SK-N-SH treated with all-trans-retinoic acid at 6 μM for 48 hours (cell line): ENCODE results near the gene TRIM65.

ENCODE experiments used
- ARNTL ChIP-seq: fragments of 450-650 bp; formaldehyde crosslinking; IDR thresholded peaks from 2 replicates; pipeline ENCODE4 v1.5.0; 2020; ENCODE audit warnings: low read depth, mild to moderate bottlenecking, moderate library complexity, borderline replicate concordance
- BACH2 ChIP-seq: fragments of 250-450 bp; sonication (Bioruptor Pico); IDR thresholded peaks from 2 replicates; pipeline ENCODE4 v1.9.0; 2021; ENCODE audit warnings: mild to moderate bottlenecking, borderline replicate concordance
- CSDC2 ChIP-seq: fragments of 250-450 bp; sonication (Bioruptor Pico); IDR thresholded peaks from 2 replicates; pipeline ENCODE4 v1.5.0; 2020; ENCODE audit warnings: mild to moderate bottlenecking, moderate library complexity
- PPARA ChIP-seq: fragments of 250-450 bp; sonication (Bioruptor Pico); IDR thresholded peaks from 2 replicates; pipeline ENCODE4 v1.5.0; 2020; ENCODE audit warnings: mild to moderate bottlenecking, borderline replicate concordance
- TCF4 ChIP-seq: fragments of 250-450 bp; sonication (Bioruptor Pico); IDR thresholded peaks from 2 replicates; pipeline ENCODE4 v1.8.0; 2021; ENCODE audit warnings: mild to moderate bottlenecking, moderate library complexity, borderline replicate concordance
- TOX ChIP-seq: fragments of 250-450 bp; sonication (Bioruptor Pico); IDR thresholded peaks from 2 replicates; pipeline ENCODE4 v1.8.0; 2021; ENCODE audit warnings: mild to moderate bottlenecking, moderate library complexity, borderline replicate concordance
- ZC3H10 ChIP-seq: fragments of 250-450 bp; sonication (Bioruptor Pico); IDR thresholded peaks from 2 replicates; pipeline ENCODE4 v1.5.1; 2021; ENCODE audit warnings: mild to moderate bottlenecking, moderate library complexity
- ZFP3 ChIP-seq: fragments of 250-450 bp; sonication (Bioruptor Pico); IDR thresholded peaks from 2 replicates; pipeline ENCODE4 v1.5.0; 2020; ENCODE audit warnings: mild to moderate bottlenecking, moderate library complexity
- ZFP30 ChIP-seq: fragments of 450-650 bp; formaldehyde crosslinking; IDR thresholded peaks from 2 replicates; pipeline ENCODE4 v1.5.0; 2022; ENCODE audit warnings: mild to moderate bottlenecking, moderate library complexity
- ZNF70 ChIP-seq: fragments of 450-650 bp; formaldehyde crosslinking; IDR thresholded peaks from 2 replicates; pipeline ENCODE4 v1.5.0; 2020; ENCODE audit warnings: mild to moderate bottlenecking, moderate library complexity
- TF ChIP-seq, protein P1 (sequence below): fragments of 250-450 bp; sonication (Bioruptor Pico); IDR thresholded peaks from 2 replicates; pipeline ENCODE4 v1.8.0; 2020; ENCODE audit warnings: mild to moderate bottlenecking, moderate library complexity, borderline replicate concordance
- TF ChIP-seq, protein P2 (sequence below): fragments of 250-450 bp; sonication (Bioruptor Pico); IDR thresholded peaks from 2 replicates; pipeline ENCODE4 v1.5.1; 2020; ENCODE audit warnings: low read depth, mild to moderate bottlenecking, moderate library complexity
- TF ChIP-seq, protein P3 (sequence below): fragments of 250-450 bp; sonication (Bioruptor Pico); IDR thresholded peaks from 2 replicates; pipeline ENCODE4 v1.8.0; 2021; ENCODE audit warnings: low read depth, mild to moderate bottlenecking, moderate library complexity, borderline replicate concordance
- TF ChIP-seq, protein P4 (sequence below): fragments of 250-450 bp; sonication (Bioruptor Pico); IDR thresholded peaks from 2 replicates; pipeline ENCODE4 v1.5.0; 2020; ENCODE audit warnings: mild to moderate bottlenecking, moderate library complexity

DNA sequence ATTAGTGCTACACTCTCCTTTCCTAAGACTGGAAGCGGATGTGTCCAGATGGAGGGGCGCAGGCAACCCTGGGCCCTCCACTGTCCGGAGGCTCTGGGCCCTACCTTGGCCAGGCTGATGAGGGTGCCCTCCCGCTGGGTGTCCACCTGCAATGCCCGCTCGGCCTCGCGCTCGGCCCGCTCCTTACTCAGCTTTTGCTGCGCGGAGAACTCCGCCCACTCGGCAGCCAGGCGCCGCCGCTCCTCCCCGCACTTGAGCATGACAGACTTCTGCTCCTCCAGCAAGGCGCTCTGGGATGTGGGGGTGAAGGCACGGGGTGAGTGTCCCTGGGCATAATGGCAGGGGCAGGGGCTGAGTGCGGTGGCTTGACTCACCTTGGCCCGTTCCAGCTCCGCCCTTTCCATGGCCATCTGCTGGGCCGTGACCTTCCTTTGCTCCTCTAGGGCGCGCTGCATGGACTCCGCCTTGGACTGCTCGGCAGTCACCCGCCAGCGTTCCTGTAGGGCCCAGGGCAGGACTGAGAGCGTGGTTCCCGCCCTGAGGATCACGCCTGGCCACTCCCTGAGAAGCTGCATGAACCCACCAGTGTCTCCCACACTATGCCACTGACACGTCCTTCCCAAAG, 18.0 kb upstream of the TRIM65 start:
- TF ChIP-seq PPARA (CRISPR knock-in tag) (no peak), ZC3H10 (no peak), BACH2 (no peak), TOX (CRISPR knock-in tag) (no peak), ARNTL (CRISPR knock-in tag) (no peak), ZNF70 (CRISPR knock-in tag) (no peak), CSDC2 (no peak), TCF4 (CRISPR knock-in tag) (no peak), ZFP3 (CRISPR knock-in tag) (no peak), ZFP30 (no peak)
- TF ChIP-seq, protein P1, sequence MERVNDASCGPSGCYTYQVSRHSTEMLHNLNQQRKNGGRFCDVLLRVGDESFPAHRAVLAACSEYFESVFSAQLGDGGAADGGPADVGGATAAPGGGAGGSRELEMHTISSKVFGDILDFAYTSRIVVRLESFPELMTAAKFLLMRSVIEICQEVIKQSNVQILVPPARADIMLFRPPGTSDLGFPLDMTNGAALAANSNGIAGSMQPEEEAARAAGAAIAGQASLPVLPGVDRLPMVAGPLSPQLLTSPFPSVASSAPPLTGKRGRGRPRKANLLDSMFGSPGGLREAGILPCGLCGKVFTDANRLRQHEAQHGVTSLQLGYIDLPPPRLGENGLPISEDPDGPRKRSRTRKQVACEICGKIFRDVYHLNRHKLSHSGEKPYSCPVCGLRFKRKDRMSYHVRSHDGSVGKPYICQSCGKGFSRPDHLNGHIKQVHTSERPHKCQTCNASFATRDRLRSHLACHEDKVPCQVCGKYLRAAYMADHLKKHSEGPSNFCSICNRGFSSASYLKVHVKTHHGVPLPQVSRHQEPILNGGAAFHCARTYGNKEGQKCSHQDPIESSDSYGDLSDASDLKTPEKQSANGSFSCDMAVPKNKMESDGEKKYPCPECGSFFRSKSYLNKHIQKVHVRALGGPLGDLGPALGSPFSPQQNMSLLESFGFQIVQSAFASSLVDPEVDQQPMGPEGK (CRISPR knock-in tag): no peak
- TF ChIP-seq, protein P2, sequence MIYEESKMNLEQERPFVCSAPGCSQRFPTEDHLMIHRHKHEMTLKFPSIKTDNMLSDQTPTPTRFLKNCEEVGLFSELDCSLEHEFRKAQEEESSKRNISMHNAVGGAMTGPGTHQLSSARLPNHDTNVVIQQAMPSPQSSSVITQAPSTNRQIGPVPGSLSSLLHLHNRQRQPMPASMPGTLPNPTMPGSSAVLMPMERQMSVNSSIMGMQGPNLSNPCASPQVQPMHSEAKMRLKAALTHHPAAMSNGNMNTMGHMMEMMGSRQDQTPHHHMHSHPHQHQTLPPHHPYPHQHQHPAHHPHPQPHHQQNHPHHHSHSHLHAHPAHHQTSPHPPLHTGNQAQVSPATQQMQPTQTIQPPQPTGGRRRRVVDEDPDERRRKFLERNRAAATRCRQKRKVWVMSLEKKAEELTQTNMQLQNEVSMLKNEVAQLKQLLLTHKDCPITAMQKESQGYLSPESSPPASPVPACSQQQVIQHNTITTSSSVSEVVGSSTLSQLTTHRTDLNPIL (CRISPR knock-in tag): no peak
- TF ChIP-seq, protein P3, sequence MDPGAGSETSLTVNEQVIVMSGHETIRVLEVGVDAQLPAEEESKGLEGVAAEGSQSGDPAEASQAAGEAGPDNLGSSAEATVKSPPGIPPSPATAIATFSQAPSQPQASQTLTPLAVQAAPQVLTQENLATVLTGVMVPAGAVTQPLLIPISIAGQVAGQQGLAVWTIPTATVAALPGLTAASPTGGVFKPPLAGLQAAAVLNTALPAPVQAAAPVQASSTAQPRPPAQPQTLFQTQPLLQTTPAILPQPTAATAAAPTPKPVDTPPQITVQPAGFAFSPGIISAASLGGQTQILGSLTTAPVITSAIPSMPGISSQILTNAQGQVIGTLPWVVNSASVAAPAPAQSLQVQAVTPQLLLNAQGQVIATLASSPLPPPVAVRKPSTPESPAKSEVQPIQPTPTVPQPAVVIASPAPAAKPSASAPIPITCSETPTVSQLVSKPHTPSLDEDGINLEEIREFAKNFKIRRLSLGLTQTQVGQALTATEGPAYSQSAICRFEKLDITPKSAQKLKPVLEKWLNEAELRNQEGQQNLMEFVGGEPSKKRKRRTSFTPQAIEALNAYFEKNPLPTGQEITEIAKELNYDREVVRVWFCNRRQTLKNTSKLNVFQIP (CRISPR knock-in tag): no peak
- TF ChIP-seq, protein P4, sequence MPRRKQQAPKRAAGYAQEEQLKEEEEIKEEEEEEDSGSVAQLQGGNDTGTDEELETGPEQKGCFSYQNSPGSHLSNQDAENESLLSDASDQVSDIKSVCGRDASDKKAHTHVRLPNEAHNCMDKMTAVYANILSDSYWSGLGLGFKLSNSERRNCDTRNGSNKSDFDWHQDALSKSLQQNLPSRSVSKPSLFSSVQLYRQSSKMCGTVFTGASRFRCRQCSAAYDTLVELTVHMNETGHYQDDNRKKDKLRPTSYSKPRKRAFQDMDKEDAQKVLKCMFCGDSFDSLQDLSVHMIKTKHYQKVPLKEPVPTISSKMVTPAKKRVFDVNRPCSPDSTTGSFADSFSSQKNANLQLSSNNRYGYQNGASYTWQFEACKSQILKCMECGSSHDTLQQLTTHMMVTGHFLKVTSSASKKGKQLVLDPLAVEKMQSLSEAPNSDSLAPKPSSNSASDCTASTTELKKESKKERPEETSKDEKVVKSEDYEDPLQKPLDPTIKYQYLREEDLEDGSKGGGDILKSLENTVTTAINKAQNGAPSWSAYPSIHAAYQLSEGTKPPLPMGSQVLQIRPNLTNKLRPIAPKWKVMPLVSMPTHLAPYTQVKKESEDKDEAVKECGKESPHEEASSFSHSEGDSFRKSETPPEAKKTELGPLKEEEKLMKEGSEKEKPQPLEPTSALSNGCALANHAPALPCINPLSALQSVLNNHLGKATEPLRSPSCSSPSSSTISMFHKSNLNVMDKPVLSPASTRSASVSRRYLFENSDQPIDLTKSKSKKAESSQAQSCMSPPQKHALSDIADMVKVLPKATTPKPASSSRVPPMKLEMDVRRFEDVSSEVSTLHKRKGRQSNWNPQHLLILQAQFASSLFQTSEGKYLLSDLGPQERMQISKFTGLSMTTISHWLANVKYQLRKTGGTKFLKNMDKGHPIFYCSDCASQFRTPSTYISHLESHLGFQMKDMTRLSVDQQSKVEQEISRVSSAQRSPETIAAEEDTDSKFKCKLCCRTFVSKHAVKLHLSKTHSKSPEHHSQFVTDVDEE: no peak
